Left ventricle myocardium inferior (tissue), 1 donor: ENCODE data around the gene LGR6. TPM values are rescaled to one million over a fixed set of nuclear protein-coding genes. Genes with fewer than 3 reads are reported as not detected.

Experiments used
- DNase-seq: peaks from one replicate; pipeline ENCODE4 v3.0.0-alpha.2; 2020
- H3K27ac ChIP-seq: fragments of 200-600 bp; replicated peaks from 2 replicates; pipeline ENCODE4 v1.8.0; 2021
- H3K27me3 ChIP-seq: fragments of 200-600 bp; 2 replicates; pipeline ENCODE4 v1.8.0; 2021; ENCODE audit warnings: low read depth
- H3K36me3 ChIP-seq: fragments of 200-600 bp; 2 replicates; pipeline ENCODE4 v1.8.0; 2021
- H3K4me1 ChIP-seq: fragments of 200-600 bp; 2 replicates; pipeline ENCODE4 v1.8.0; 2021
- H3K4me3 ChIP-seq: fragments of 200-600 bp; 2 replicates; pipeline ENCODE4 v1.8.0; 2021; ENCODE audit warnings: mild to moderate bottlenecking, moderate library complexity
- H3K9me3 ChIP-seq: fragments of 200-600 bp; replicated peaks from 2 replicates; pipeline ENCODE4 v1.8.0; 2021
- CTCF ChIP-seq: fragments of 200-600 bp; IDR thresholded peaks from 2 replicates; pipeline ENCODE4 v1.8.0; 2021; ENCODE audit warnings: antibody characterized with exemption, mild to moderate bottlenecking, borderline replicate concordance
- intact Hi-C: fragments of 100-400 bp; cut with micrococcal nuclease; formaldehyde crosslinking; loops from one replicate; pipeline ENCODE4 v1.11.0; 2022
- total RNA-seq: library from RNA; stranded (reverse); fragmentation: NEBNext Ultra II Directional; extraction: Animal tissue kit (Norgen Biotek cat#: 25700); gene quantifications from one replicate; pipeline ENCODE4 v1.2.1, GENCODE V29; 2021
- donor health status: DM: no; HTN: yes; CAD: no; lungs with severe emphysema.

Gene LGR6
- total RNA-seq, 1 donor from 2014 or later = 0.60 TPM

- H3K27ac ChIP-seq = no peak overlapping the region
- H3K4me3 ChIP-seq = no peak overlapping the region
- H3K4me1 ChIP-seq = peaks cover 6% of the 10 kb centered on the region
- no peak for DNase-seq
- no peaks in the 10 kb centered on the region for H3K36me3 ChIP-seq
- no peaks in the 10 kb centered on the region for H3K9me3 ChIP-seq
- TF ChIP-seq CTCF = no peak
- intact Hi-C loops = no loop called here
- H3K27me3 ChIP-seq = peaks cover 19% of the 10 kb centered on the region
Measured at GRCh38 chr1:202228484-202229122, 35.0 kb downstream of the LGR6 start.

- peaks cover 17% of the 10 kb centered on the region for H3K27me3 ChIP-seq
- peaks cover 6% of the 10 kb centered on the region for H3K4me1 ChIP-seq
- H3K36me3 ChIP-seq = no peaks in the 10 kb centered on the region
- no peak overlapping the region for H3K4me3 ChIP-seq
- H3K27ac ChIP-seq = no peak overlapping the region
- TF ChIP-seq CTCF = no peak
- H3K9me3 ChIP-seq = no peaks in the 10 kb centered on the region
- intact Hi-C loops = no loop called here
- DNase-seq = no peak
Measured at GRCh38 chr1:202229376-202229775, 35.8 kb downstream of the LGR6 start.

- H3K36me3 ChIP-seq = no peaks in the 10 kb centered on the region
- no peaks in the 10 kb centered on the region for H3K9me3 ChIP-seq
- no peak overlapping the region for H3K27ac ChIP-seq
- H3K4me1 ChIP-seq = peaks cover 6% of the 10 kb centered on the region
- no peak for TF ChIP-seq CTCF
- no peak overlapping the region for H3K4me3 ChIP-seq
- no peak for DNase-seq
- intact Hi-C loops = no loop called here
- H3K27me3 ChIP-seq = peaks cover 13% of the 10 kb centered on the region
Measured at GRCh38 chr1:202230061-202230938, 36.7 kb downstream of the LGR6 start.

- Histone ChIP-seq H3K36me3 (no peaks in the 10 kb centered on the region), H3K4me3 (no peak overlapping the region), H3K27ac (no peak overlapping the region), H3K9me3 (no peaks in the 10 kb centered on the region), H3K27me3 (peaks cover 20% of the 10 kb centered on the region), H3K4me1 (peaks cover 6% of the 10 kb centered on the region)
- intact Hi-C loops = no loop called here
- TF ChIP-seq CTCF = no peak
- DNase-seq = no peak
Measured at GRCh38 chr1:202230939-202231645, 37.5 kb downstream of the LGR6 start.

GRCh38 chr1:202233171-202233570 is 39.6 kb downstream of the LGR6 start:
- H3K4me1 ChIP-seq = peaks cover 6% of the 10 kb centered on the region
- no peak for DNase-seq
- no peak overlapping the region for H3K4me3 ChIP-seq
- H3K27me3 ChIP-seq = peaks cover 31% of the 10 kb centered on the region
- intact Hi-C loops = no loop called here
- H3K36me3 ChIP-seq = no peaks in the 10 kb centered on the region
- no peak for TF ChIP-seq CTCF
- H3K27ac ChIP-seq = no peak overlapping the region
- H3K9me3 ChIP-seq = no peaks in the 10 kb centered on the region
